ENCODE results near the gene STRIP2. TPM values are rescaled to one million over a fixed set of nuclear protein-coding genes. Genes with fewer than 3 reads are reported as not detected.

The STRIP2 gene
- total and polyA plus RNA-seq, 9 of the 15 experiments (the other 6 are each of a cell fraction or from before 2014, with no cell fraction given) = 10.1 to 81.8 (median 42.3) TPM

DNA sequence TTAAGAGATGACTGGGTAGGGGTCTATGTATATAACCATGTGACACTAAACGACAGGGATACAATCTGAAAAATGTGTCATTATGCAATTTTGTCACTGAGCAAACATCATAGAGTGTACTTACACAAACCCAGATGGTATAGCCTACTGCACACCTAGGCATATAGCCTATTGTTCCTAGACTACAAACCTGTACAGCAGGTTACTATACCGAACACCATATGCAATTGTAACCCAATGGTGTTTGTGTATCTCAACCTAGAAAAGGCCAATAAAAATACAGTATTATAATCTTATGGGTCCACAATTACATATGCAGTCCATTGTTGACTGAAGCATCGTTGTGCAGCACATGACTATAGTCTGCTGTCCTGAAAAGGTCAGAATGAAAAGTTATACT is 22.9 kb downstream of the STRIP2 start:
- intact Hi-C loops (cut with micrococcal nuclease) (no loop called here), in situ Hi-C loops (cut with MboI) (no loop called here)
- H3K9ac ChIP-seq (ENCODE audit: insufficient read depth in 1 of 2, low read depth in 2 of 2, low read length in 2 of 2) = no peak overlapping the region
- ChIA-PET POLR2A (no interaction called here), CTCF (ENCODE audit: low intra/inter-chr PET ratio) (no interaction called here)
- no peaks in the 10 kb centered on the region for H3K4me1 ChIP-seq (replicated peaks in 1 of 2; ENCODE audit: control insufficient read depth in 2 of 2, insufficient read depth in 2 of 2, low read length in 2 of 2)
- no peaks in the 10 kb centered on the region for H3K9me3 ChIP-seq (replicated peaks; ENCODE audit: control insufficient read depth, insufficient read depth, low read depth, low read length)
- no peak overlapping the region for H3K4me3 ChIP-seq
- no peaks in the 10 kb centered on the region for H3K27me3 ChIP-seq (ENCODE audit: control insufficient read depth in 2 of 2, insufficient read depth in 2 of 2, low read length in 2 of 2)
- no peaks in the 10 kb centered on the region for H4K20me1 ChIP-seq (replicated peaks; ENCODE audit: control insufficient read depth, insufficient read depth, low read length)
- FAIRE-seq (no peak), DNase-seq (ENCODE audit: extremely low read depth in 1 of 4, low spot score in 3 of 4) (no peak), ATAC-seq (no peak)
- peak; percentile 23; the same call in 1 of the 2 replicates for TF ChIP-seq POLR2H (tag; IDR thresholded peaks at IDR 0.05; ENCODE audit: low read depth)
- no peak for TF ChIP-seq ZBTB8A (IDR thresholded peaks at IDR 0.05; ENCODE audit: partially characterized antibody)
- TF ChIP-seq, protein P1, sequence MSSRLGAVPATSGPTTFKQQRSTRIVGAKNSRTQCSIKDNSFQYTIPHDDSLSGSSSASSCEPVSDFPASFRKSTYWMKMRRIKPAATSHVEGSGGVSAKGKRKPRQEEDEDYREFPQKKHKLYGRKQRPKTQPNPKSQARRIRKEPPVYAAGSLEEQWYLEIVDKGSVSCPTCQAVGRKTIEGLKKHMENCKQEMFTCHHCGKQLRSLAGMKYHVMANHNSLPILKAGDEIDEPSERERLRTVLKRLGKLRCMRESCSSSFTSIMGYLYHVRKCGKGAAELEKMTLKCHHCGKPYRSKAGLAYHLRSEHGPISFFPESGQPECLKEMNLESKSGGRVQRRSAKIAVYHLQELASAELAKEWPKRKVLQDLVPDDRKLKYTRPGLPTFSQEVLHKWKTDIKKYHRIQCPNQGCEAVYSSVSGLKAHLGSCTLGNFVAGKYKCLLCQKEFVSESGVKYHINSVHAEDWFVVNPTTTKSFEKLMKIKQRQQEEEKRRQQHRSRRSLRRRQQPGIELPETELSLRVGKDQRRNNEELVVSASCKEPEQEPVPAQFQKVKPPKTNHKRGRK (tag; IDR thresholded peaks at IDR 0.05) = no peak
- TF ChIP-seq ZNF124 (CRISPR knock-in tag; IDR thresholded peaks at IDR 0.05) = no peak
- TF ChIP-seq HDAC3 (IDR thresholded peaks at IDR 0.05; ENCODE audit: borderline replicate concordance, partially characterized antibody) = no peak
- no peak overlapping the region for H3K27ac ChIP-seq (ENCODE audit: extremely low read depth, low read depth, low read length)
- no peak overlapping the region for H2AFZ ChIP-seq (ENCODE audit: low read depth, low read length)
- peaks cover 5% of the 10 kb centered on the region for H3K9me1 ChIP-seq (ENCODE audit: control insufficient read depth, insufficient read depth, low read length)
- peaks cover 100% of the 10 kb centered on the region for H3K36me3 ChIP-seq (ENCODE audit: control insufficient read depth, insufficient read depth, low read length)
- no TSS peak for BruUV-seq (replicated peaks)
- no peak overlapping the region for H3K4me2 ChIP-seq (ENCODE audit: insufficient read depth, low read length)
- WGBS (ENCODE audit: insufficient coverage, low coverage, missing lambda C conversion rate) = 79% methylated on average over 3 of the region's 3 CpGs
- H3K79me2 ChIP-seq (ENCODE audit: control insufficient read depth, insufficient read depth, low read length) = no peaks in the 10 kb centered on the region

All from K562 (cell line).